Fibroblast of pulmonary artery (primary cell): ENCODE measurements around the gene TSPAN32.

Experiments used
- DNase-seq: peaks from one replicate; pipeline ENCODE4 v3.0.0-alpha.2; 2010; ENCODE audit warnings: low read depth
- H3K4me3 ChIP-seq: replicated peaks from 2 replicates; pipeline ENCODE4 v1.5.1; 2011; ENCODE audit warnings: low read depth, mild to moderate bottlenecking, control low read depth, low read length, moderate library complexity
- CTCF ChIP-seq: IDR thresholded peaks from 2 replicates; pipeline ENCODE4 v1.5.1; 2011; ENCODE audit warnings: mild to moderate bottlenecking, control low read depth, low read length, inconsistent platforms; ENCODE audit errors: missing control alignments

The TSPAN32 gene

GRCh38 chr11:2318707-2319106 lies 16.9 kb downstream of the TSPAN32 start:
- no peak for TF ChIP-seq CTCF
- no peak for DNase-seq
- H3K4me3 ChIP-seq = no peak overlapping the region

DNA sequence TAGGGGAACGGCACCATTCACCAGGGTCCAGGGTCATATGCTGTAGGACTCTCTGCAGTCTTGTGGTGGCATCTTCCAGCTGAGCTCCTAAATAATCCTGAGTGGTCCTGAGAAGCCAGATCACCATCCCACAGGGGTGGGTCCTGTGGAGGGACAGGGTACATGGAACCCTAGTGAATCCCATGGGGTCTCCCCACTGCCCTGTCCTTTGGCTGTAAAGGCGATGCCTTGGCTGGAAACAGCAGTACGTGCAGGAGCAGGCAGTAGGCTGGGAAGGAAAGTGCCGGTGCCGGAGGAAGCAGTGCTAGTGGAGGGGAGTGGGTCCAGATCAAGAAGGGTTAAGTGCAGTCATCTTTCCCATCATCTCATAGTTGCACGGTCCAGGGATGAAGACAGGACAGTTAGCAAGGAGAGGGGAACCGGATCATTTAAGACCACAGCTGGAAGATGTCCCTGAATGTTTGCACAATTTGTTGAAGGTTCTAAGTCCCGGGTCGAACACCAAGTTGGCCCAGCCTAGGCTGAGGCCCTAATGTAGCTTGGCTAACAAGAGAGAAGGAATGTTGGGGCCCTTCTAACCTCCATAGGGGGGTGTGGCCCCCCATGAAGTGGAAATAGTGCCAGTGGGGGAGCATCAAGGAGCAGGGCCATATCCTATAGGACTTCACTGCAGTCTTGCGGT lies 18.1 kb downstream of the TSPAN32 start:
- DNase-seq = no peak
- H3K4me3 ChIP-seq = no peak overlapping the region
- TF ChIP-seq CTCF = no peak

- TF ChIP-seq CTCF = no peak
- no peak overlapping the region for H3K4me3 ChIP-seq
- no peak for DNase-seq
Measured at GRCh38 chr11:2320568-2321310, 18.9 kb downstream of the TSPAN32 start.

DNA sequence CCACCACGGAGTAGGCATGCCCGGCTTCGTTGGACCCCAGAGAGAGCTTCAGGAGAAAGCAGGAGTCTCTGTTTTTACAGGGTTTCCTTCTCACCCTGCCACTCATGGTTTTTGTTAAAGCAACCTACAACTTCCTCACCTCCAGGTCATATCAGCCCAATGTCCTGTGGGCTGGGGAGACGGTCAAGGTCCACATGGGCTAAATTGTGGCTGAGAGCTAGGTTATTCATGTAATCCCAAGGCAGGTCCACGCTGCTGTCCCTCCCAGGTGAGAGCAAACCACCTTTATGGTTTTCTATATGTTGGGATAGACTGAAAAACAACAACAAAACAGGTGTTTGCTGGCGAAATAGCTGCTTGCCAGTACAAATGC lies 19.5 kb downstream of the TSPAN32 start:
- H3K4me3 ChIP-seq = no peak overlapping the region
- no peak for TF ChIP-seq CTCF
- no peak for DNase-seq

- no peak for TF ChIP-seq CTCF
- no peak for DNase-seq
- no peak overlapping the region for H3K4me3 ChIP-seq
Measured at GRCh38 chr11:2325123-2325522, 23.3 kb downstream of the TSPAN32 start.

GRCh38 chr11:2325719-2326118 lies 23.9 kb downstream of the TSPAN32 start:
- H3K4me3 ChIP-seq = no peak overlapping the region
- DNase-seq = peak; percentile 16
- TF ChIP-seq CTCF = no peak
